ENCODE measurements around the gene TEDC2.

GRCh38 chr16:2511996-2512734, 52.3 kb downstream of the TEDC2 start:
- TF ChIP-seq ZNF274 (IDR thresholded peaks at IDR 0.05; ENCODE audit: low read depth, low read length) (no peak), YY1 (IDR thresholded peaks at IDR 0.05; ENCODE audit: insufficient read depth, insufficient read length) (no peak)
